AG20443 (cell line): Measurements from ENCODE around the gene RAPGEF6.
A peak's percentile ranks its signal among the peaks of the same experiment; 100 is the strongest.
"Not testable (repeated sequence)": the region's sequence is repeated elsewhere in the genome, so short reads cannot be mapped to it uniquely, and the experiment has no call there.

ENCODE experiments used
- DNase-seq: peaks from one replicate; pipeline ENCODE4 v3.0.0; 2012; ENCODE audit warnings: low spot score, mixed read lengths

Gene RAPGEF6

GRCh38 chr5:131426011-131426410 lies 209.0 kb downstream of the RAPGEF6 start:
- DNase-seq, result no peak

DNA sequence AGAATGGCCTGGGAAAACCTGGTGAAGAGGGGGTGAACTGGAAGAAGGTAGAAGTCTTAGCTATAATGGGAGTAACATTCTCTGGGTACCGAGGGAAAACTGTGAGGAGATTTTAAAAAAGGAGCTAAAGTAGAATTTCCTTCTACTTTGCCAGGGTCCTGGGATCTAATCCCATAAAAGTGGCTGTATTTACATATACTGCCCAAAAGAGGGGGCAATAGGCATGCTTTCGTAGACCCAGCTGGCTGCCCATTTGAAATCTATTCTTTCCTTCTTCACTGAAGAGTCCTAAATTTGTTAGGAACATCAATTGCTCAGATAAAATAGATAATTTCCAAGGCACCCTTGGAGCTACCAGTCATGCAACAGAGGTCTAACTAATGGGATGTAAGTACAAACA lies 212.0 kb downstream of the RAPGEF6 start:
- peak; percentile 22 for DNase-seq

DNA sequence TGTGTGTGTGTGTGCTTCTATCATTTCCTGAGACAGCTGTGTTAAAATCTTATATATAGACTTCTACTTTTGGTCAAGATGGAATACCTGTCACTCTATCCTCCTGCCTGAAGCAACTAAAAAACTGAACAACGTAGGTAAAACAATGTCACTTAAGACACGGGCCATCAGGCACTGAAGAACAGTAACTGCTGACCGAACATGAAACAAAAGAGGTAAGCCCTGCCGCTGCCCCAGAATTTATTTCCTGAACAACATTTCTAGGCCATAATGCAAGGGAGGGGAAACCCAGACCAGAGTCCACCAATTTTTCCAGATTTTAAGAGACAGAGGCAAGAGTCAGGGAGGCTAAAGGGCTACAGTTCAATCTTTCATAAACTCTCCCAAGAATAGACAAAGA lies 215.2 kb downstream of the RAPGEF6 start:
- DNase-seq, result no peak

DNA sequence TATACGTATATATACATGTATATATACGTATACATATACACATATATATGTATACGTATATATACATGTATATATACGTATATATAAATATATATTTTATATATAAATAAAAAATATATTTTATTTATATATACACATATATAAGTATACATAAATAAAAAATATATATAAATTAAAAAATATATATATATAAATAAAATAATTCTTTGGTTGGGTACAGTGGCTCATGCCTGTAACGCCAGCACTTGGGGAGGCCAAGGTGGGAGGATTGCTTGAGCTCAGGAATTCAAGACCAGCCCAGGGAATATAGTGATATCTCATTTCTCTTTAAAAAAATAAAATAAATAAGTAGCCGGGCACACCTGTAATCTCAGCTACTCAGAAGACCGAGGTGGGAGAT lies 216.2 kb downstream of the RAPGEF6 start:
- no peak for DNase-seq

GRCh38 chr5:131417240-131417869 lies 217.7 kb downstream of the RAPGEF6 start:
- peak; percentile 65 for DNase-seq

DNA sequence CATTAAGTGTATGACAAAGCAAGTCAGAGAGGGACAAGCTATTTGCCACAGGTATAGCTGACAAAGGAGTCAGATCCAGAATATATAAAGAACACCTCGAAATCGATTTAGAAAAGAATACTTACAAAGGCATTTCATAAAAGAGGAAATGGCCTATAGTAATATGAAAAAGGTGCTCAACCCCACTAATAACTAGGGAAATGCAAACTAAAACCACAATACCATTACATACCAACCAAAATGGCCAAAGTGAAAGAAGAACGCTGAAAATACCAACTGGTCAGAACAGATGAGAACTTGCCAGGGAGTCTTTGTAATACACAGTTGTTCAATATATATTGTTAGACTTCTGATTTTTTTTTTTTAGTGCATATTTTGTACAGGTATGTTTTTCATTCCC lies 218.3 kb downstream of the RAPGEF6 start:
- no peak for DNase-seq

DNA sequence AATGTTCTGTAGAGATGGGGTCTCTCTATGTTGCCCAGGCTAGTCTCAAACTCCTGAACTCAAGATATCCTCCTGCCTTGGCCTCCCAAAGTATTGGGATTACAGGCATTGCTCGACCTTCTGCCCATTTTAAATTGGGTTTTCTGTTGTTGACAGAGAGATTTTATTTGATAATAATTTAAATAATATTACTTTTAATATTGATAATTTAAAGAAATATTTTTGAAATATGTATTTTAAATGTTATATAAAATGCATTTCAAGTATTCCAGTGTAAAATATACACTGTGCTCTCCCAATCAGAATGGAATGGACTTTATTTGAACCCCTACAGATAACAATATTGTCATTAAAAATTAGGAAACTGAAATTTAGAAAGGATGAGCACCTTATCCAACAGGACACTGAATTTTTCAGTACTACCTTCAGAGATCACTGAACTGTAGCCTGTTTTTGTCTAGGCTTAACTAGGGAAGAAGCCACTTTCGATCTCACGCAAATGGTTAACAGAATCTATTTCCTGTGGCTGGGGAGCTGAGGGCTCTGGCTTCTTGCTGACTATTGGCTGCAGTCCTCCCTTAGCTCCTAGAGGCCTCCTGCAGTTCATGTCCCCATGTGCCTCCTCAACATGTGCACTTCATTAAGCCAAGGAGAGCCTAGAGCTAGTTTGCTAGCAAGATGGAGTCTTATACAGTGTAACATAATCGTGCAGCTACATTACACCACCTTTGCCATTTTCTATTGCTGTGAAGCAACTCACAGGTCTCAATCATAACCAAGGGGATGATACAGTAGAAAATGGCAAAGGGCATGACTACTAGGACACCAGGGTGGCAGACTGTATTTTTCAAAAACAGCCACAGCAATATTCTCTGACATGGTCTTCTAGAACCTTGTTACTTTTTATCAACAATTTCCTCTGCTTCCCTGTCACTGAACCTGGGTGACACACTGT lies 221.1 kb downstream of the RAPGEF6 start:
- DNase-seq, result no peak

GRCh38 chr5:131406975-131407638 lies 227.9 kb downstream of the RAPGEF6 start:
- no peak for DNase-seq

- no peak for DNase-seq
Observed at GRCh38 chr5:131406076-131406475, 229.0 kb downstream of the RAPGEF6 start.

DNA sequence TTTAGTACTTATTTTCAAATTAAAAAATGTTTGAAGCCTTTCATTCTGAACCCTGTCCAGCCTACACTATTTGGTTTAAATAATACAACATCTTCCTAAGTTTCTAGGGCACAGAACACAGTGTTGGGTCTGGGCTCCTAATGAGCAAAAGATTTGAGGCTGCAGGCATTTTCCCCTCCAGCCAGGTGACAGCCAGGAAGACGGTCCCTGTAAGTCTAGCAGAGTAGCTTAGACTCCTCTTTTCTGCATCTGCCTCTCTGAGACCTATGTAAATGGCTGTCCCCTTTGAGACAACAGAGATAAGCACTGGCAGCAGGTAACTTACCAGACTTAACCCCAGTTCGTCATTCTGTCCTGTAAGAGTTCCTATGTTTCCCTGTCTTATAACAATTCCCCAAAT lies 229.4 kb downstream of the RAPGEF6 start:
- DNase-seq, result no peak

DNA sequence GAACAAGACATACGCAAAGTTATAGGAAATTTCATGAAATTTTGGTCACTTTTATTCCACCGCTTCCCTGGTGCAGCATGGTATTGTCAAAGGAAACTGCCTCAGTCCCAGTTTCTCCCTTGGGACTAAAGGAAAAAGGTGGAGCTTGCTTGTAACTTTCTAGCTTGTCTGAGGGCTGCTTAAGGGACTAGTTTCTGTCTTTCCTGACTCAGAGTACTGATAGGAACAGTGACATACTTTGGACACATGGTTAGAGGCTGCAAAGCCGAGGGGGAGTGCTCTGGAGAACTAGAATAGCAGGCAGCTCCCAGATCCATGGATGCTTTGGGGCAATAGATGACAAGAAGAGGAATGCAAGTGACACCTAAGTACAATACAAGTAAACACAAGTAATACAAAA lies 234.4 kb downstream of the RAPGEF6 start:
- no peak for DNase-seq

DNA sequence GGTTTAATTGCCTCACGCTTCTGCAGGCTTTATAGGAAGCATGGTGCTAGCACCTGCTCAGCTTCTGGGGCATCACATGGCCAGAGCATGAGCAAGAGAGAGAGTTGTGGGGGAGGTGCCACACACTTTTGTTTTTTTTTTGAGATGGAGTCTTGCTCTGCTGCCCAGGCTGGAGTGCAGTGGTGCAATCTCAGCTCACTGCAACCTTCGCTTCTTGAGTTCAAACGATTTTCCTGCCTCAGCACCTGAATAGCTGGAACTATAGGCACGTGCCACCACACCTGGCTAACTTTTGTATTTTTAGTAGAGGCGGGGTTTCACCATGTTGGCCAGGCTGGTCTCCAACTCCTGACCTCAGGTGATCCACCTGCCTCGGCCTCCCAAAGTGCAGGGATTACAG lies 236.0 kb downstream of the RAPGEF6 start:
- not testable (repeated sequence) for DNase-seq

GRCh38 chr5:131396630-131397273 lies 238.3 kb downstream of the RAPGEF6 start:
- DNase-seq, result no peak

DNA sequence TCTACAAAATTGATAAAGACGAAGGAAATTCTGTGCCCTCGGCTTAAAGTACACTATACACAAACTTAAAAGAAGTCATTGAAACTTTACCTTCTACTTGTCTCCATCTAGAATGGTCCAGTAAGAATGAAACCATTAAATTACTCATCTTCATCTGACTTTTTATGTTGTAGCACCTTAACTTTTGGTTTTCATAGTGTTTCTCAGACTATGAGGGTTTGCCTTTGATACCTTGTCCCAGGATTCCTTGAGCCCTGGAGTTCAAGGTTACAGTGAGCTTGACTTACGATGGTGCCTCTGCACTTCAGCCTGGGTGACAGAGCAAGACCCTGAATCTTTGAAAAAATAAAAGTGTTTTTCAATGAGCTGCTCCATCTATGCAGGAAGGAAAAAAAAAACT lies 239.0 kb downstream of the RAPGEF6 start:
- no peak for DNase-seq

GRCh38 chr5:131394128-131394527 lies 240.9 kb downstream of the RAPGEF6 start:
- no peak for DNase-seq

GRCh38 chr5:131393498-131393968 lies 241.5 kb downstream of the RAPGEF6 start:
- DNase-seq, result no peak

DNA sequence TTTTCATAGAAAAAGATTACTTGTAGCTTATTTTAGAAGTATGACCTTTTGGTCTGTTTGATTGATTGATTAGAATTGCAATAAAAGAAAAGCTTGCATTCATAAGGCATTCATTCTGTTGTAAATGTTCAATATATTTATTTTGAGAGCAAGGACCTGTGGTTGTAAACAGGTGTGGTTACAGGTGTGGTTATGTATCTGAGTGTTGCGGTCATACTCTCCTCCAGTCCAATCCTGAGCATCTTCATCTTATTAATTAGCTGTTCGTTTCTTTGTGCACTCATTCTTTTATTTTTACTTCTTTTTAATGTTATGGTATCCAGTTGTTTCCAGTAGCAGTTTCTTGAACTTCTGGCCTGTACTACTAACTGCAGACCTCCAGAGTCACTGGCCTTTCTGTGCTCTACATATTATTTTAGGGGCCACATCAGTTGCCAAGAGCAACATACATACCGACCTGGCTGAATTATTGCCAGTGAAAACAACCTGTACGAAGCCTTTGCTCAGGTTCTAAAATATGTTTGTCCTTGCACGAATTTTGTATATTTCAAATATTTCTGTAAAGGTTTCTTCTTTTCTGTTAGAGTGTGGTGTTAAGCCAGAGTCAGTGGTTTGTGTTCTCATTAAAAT lies 242.4 kb downstream of the RAPGEF6 start:
- DNase-seq, result no peak

DNA sequence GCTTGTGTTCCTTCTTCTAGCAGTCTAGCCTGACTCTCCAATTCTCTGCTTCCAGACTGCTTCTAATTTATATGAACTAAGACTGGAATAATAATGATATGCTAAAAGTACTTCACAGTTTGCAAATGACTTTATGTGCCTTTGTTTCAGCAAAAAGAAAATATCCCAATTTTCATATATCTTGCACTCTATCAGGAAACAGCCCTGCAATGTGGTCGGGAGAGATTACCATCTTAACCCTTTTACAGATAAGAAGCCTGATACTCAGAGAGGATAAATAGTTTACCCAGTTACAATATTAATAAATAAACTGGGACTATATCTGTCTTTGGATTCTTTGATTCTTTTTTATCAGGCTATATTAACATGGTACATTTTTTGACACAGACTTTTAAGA lies 245.2 kb downstream of the RAPGEF6 start:
- no peak for DNase-seq

GRCh38 chr5:131389096-131389868 lies 245.7 kb downstream of the RAPGEF6 start:
- no peak for DNase-seq

DNA sequence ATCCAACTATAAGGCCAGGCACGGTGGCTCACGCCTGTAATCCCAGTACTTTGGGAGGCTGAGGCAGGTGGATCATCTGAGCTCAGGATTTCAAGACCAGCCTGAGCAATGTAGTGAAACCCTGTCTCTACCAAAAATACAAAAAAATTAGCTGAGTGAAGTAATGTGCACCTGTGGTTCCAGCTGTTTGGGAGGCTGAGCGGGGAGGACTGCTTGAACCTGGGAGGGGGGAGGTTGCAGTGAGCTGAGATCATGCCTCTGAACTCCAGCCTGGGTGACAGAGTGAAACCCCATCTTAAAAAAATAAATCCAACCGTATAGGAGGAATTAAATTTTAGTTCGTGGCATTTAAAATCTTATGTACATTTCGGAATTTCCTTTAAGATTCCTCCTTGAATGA lies 247.8 kb downstream of the RAPGEF6 start:
- DNase-seq, result no peak

GRCh38 chr5:131386779-131387178 lies 248.2 kb downstream of the RAPGEF6 start:
- DNase-seq, result no peak
